ENCODE measurements around the gene RPAP2.
"Not testable (repeated sequence)": the region's sequence is repeated elsewhere in the genome, so short reads cannot be mapped to it uniquely, and the experiment has no call there.

RPAP2 gene

GRCh38 chr1:92298573-92299476 lies at the start of gene RPAP2, which contains the start of gene GLMN:
Gene RPAP2 (plus strand): TSS chr1:92299059. CDS start chr1:92299074, 15 bp downstream.
Gene GLMN (minus strand): TSS chr1:92298987. CDS start chr1:92297999, 988 bp downstream.
- Mint-ChIP-seq H3K4me1 (peaks cover 46% of the 10 kb centered on the region), H3K4me3 (peak within 1 kb of the TSS; percentile 90), H3K27ac (peak within 1 kb of the TSS; percentile 95), H3K36me3 (peaks cover 34% of the 10 kb centered on the region), H3K9me3 (no peaks in the 10 kb centered on the region), H3K27me3 (no peaks in the 10 kb centered on the region)
- CTCF ChIA-PET = interaction anchor here (0.7 to 2.2 kb wide), 6 partner anchors 10 to 662 kb away, joined by 3 to 10 read pairs (median 4); partner anchors contain the start of gene DIPK1A
- peak; percentile 80 for DNase-seq

- H3K9me3 Mint-ChIP-seq, H3K4me3 Mint-ChIP-seq, CTCF ChIA-PET, H3K27me3 Mint-ChIP-seq, DNase-seq, H3K27ac Mint-ChIP-seq, H3K4me1 Mint-ChIP-seq: not testable (repeated sequence)
- peaks cover 65% of the 10 kb centered on the region for H3K36me3 Mint-ChIP-seq
These were observed 44.1 kb upstream of the RPAP2 start for GRCh38 chr1:92254714-92255113.

GRCh38 chr1:92259350-92259749 lies 39.5 kb upstream of the RPAP2 start:
- H3K27me3 Mint-ChIP-seq = no peaks in the 10 kb centered on the region
- no peak for DNase-seq
- H3K9me3 Mint-ChIP-seq = peaks cover 9% of the 10 kb centered on the region
- H3K4me3 Mint-ChIP-seq = no peak overlapping the region
- H3K36me3 Mint-ChIP-seq = peaks cover 79% of the 10 kb centered on the region
- H3K27ac Mint-ChIP-seq = no peak overlapping the region
- H3K4me1 Mint-ChIP-seq = no peaks in the 10 kb centered on the region
- CTCF ChIA-PET = no interaction called here

- Mint-ChIP-seq H3K27ac (no peak overlapping the region), H3K27me3 (no peaks in the 10 kb centered on the region), H3K4me1 (no peaks in the 10 kb centered on the region), H3K9me3 (no peaks in the 10 kb centered on the region), H3K4me3 (no peak overlapping the region), H3K36me3 (peaks cover 60% of the 10 kb centered on the region)
- CTCF ChIA-PET = no interaction called here
- no peak for DNase-seq
These were observed 36.3 kb upstream of the RPAP2 start for GRCh38 chr1:92262516-92262915.

DNA sequence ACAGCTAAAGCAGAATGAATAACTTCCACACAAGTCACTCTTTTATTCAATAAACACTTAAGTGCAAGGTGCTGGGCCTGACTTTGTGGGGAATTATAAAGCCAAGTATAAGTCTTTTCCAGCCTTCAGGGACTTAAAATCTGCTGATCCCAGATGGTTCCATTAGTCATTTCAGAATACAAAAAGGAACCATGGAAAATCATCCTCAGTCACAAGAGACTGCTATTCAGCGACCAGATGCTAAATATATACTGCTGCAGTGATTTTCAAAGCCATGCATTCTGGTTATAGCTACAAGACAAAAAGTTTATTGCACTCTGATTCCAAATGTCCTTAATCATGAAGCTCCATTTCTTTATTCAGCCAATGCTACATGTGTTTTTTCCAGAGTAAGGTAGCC lies 25.8 kb upstream of the RPAP2 start:
- CTCF ChIA-PET = interaction anchor here (1.2 to 1.7 kb wide), 2 partner anchors 15 to 36 kb away, joined by 3 to 4 read pairs; no protein-coding TSS in a partner anchor
- no peak overlapping the region for H3K27ac Mint-ChIP-seq
- H3K36me3 Mint-ChIP-seq = peaks cover 54% of the 10 kb centered on the region
- no peak for DNase-seq
- no peaks in the 10 kb centered on the region for H3K27me3 Mint-ChIP-seq
- no peaks in the 10 kb centered on the region for H3K4me1 Mint-ChIP-seq
- H3K4me3 Mint-ChIP-seq = no peak overlapping the region
- no peaks in the 10 kb centered on the region for H3K9me3 Mint-ChIP-seq

DNA sequence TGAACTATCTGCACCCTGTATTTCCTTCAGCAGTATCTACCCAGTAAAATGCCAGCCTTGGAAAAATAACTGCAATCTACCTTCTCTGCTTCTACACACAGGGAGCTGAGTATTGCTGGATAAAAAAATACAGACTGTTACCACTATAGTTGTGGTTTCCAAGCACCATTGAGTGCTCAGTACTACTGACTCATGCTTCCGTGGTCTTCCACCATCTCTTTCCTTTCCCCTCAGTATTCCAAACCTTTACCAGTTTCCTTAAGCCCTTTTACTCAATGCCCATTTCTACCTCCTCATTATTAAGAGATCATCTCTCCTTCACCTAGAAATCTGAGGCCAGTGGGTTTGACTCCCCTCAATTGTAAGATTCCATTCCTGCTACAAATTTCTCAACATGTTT lies 23.9 kb upstream of the RPAP2 start:
- CTCF ChIA-PET = interaction anchor here (1.0 kb wide), 1 partner anchor 16 kb away, joined by 3 read pairs; no protein-coding TSS in a partner anchor
- no peak for DNase-seq
- Mint-ChIP-seq H3K27ac (no peak overlapping the region), H3K27me3 (no peaks in the 10 kb centered on the region), H3K9me3 (no peaks in the 10 kb centered on the region), H3K4me3 (no peak overlapping the region), H3K36me3 (peaks cover 53% of the 10 kb centered on the region), H3K4me1 (no peaks in the 10 kb centered on the region)

GRCh38 chr1:92276082-92276481 lies 22.8 kb upstream of the RPAP2 start:
- H3K27me3 Mint-ChIP-seq = no peaks in the 10 kb centered on the region
- no peak overlapping the region for H3K4me3 Mint-ChIP-seq
- peaks cover 61% of the 10 kb centered on the region for H3K36me3 Mint-ChIP-seq
- H3K27ac Mint-ChIP-seq = no peak overlapping the region
- CTCF ChIA-PET = no interaction called here
- no peak for DNase-seq
- H3K4me1 Mint-ChIP-seq = no peaks in the 10 kb centered on the region
- no peaks in the 10 kb centered on the region for H3K9me3 Mint-ChIP-seq

DNA sequence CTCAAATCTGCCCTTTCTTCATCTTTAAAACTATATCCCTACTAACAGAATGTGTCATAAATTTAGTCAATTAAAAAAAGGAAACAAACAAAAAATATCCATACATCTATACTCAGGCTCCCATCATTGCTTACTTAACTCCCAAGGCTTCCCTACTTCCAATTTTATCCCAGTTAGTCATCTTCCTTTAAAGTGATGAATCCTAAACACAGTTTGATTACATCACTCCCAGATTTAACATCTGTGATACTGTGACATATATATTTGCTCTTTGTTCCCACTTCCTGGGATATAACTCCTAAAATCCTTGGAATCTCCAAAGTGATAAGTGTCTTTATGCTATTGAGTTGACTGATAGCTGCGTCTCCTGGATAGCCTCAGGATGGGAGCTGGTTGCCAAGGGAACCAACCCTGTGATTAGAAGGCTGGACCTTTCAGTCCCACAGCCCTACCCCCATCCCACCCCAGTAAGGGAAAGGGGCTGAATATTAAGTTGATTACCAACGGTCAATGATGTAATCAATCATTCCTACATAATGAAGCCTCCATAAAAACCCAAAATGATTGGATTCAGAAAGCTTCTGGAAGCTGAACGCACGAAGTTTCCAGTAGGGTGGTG lies 21.6 kb upstream of the RPAP2 start:
- CTCF ChIA-PET = no interaction called here
- Mint-ChIP-seq H3K4me1 (peaks cover 2% of the 10 kb centered on the region), H3K27ac (no peak overlapping the region), H3K27me3 (no peaks in the 10 kb centered on the region), H3K9me3 (no peaks in the 10 kb centered on the region), H3K4me3 (no peak overlapping the region), H3K36me3 (peaks cover 67% of the 10 kb centered on the region)
- DNase-seq = no peak

GRCh38 chr1:92279781-92280180 lies 19.1 kb upstream of the RPAP2 start:
- H3K4me1 Mint-ChIP-seq, DNase-seq, H3K4me3 Mint-ChIP-seq, H3K27ac Mint-ChIP-seq, H3K27me3 Mint-ChIP-seq, H3K9me3 Mint-ChIP-seq: not testable (repeated sequence)
- H3K36me3 Mint-ChIP-seq = peaks cover 77% of the 10 kb centered on the region
- CTCF ChIA-PET = interaction anchor here (2.3 kb wide), 1 partner anchor 11 kb away, joined by 6 read pairs; no protein-coding TSS in a partner anchor

GRCh38 chr1:92281411-92281810 lies 17.4 kb upstream of the RPAP2 start:
- not testable (repeated sequence) for H3K4me1 Mint-ChIP-seq, DNase-seq, H3K4me3 Mint-ChIP-seq, H3K9me3 Mint-ChIP-seq, H3K27me3 Mint-ChIP-seq, H3K27ac Mint-ChIP-seq
- CTCF ChIA-PET = interaction anchor here (2.3 kb wide), 1 partner anchor 9 kb away, joined by 6 read pairs; no protein-coding TSS in a partner anchor
- peaks cover 80% of the 10 kb centered on the region for H3K36me3 Mint-ChIP-seq

- DNase-seq = peak; percentile 23
- Mint-ChIP-seq H3K27me3 (no peaks in the 10 kb centered on the region), H3K4me1 (peaks cover 18% of the 10 kb centered on the region), H3K9me3 (no peaks in the 10 kb centered on the region), H3K27ac (no peak overlapping the region), H3K4me3 (no peak overlapping the region), H3K36me3 (peaks cover 53% of the 10 kb centered on the region)
- CTCF ChIA-PET = interaction anchor here (0.5 to 2.9 kb wide), 13 partner anchors 11 to 586 kb away, joined by 3 to 44 read pairs (median 3); no protein-coding TSS in a partner anchor
These were observed 7.4 kb upstream of the RPAP2 start for GRCh38 chr1:92291372-92291999.

DNA sequence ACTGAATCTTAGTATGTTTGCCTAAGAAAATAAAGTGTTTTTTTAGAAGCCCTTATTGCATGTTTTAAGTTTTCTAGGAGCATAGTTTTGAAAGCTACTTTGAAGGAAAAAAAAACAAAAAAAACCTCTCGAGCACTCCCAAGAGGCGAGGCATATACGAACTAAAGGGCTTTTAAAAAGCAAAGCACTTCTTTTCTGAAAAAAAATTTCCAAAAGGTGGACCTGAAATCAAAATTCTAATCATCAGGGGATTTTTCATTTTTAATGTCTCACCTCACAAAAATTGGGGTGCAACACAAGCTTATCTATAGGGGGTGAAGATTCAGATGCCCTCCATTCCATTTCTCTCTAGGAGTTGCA lies 666 bp upstream of the RPAP2 start:
- H3K4me3 Mint-ChIP-seq = peak overlapping the region; percentile 90
- no peak for DNase-seq
- H3K36me3 Mint-ChIP-seq = peaks cover 37% of the 10 kb centered on the region
- CTCF ChIA-PET = interaction anchor here (0.7 to 2.2 kb wide), 5 partner anchors 17 to 663 kb away, joined by 3 to 10 read pairs (median 3); partner anchors contain the start of gene DIPK1A
- H3K9me3 Mint-ChIP-seq = no peaks in the 10 kb centered on the region
- peak overlapping the region; percentile 95 for H3K27ac Mint-ChIP-seq
- peaks cover 49% of the 10 kb centered on the region for H3K4me1 Mint-ChIP-seq
- no peaks in the 10 kb centered on the region for H3K27me3 Mint-ChIP-seq

GRCh38 chr1:92299477-92300150 lies 755 bp downstream of the RPAP2 start:
- Mint-ChIP-seq H3K36me3 (peaks cover 34% of the 10 kb centered on the region), H3K27me3 (no peaks in the 10 kb centered on the region), H3K9me3 (no peaks in the 10 kb centered on the region), H3K27ac (peak overlapping the region; percentile 95), H3K4me3 (peak overlapping the region; percentile 90), H3K4me1 (peaks cover 46% of the 10 kb centered on the region)
- CTCF ChIA-PET = interaction anchor here (1.0 to 2.2 kb wide), 3 partner anchors 9 to 324 kb away, joined by 3 to 10 read pairs (median 6); no protein-coding TSS in a partner anchor
- DNase-seq = no peak
